ENCODE measurements around the gene ACSL6.

The ACSL6 gene

DNA sequence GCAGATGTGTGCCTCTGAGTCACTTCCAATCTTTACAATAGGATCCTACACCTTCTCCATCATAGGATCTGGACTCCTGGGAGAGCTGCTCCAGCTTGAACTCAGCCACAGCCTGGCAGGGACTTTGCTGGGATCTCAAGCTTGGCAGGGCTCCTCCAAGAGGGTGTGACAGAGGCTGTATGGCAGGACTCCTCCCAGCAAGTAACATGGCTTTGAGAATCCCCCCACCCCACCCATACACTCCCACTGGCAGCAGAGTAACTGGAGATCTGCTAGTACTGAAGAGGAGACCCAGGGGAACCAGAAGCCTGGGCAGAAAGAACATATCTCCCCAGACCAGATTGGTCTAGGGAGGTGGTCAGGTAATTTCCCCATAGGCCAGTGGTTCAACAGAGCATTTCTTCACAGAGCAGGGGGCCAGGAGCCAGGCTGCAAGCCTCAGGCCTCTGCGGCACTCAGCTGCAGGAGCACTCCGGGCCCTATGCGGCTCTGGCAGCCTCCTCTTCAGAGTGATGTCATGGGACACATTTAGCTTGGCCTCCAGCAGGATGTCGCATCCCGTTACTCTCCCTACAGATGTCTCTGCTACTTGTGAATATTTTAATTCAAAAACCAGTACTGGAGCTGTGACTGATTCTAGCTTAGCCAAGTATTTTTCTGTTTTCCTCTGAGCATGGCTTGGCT lies 1.7 kb upstream of the ACSL6 start:
- DNase-seq = no peak

DNA sequence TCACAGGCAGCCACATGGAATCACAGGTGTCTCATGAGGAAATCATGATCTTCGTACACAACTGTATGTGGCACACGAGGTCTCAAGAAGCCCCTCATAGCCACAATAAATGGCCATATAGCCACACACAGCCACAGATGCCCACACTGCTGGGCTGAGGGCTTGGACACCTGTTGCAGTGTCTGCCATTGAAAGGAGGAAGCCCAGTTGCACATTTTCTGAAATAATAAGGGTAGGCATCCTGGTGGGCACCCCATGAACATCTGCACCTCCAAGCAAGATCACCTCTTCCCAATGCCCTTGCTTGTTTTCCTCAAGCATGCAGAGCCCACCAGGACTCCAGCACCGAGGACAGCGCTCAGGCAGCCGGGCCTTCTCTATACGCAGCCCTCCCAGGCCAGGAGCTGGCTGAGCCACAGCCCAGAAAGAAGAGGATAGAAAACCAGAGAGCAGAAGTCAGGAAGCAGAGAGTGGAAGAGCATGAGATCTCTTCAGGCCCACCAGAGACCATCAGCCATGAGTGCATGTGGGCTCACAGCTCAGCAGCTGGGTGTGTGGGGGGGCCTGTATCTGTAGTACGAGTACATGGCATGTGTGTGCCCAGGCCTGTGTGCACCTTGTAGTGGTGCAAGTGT lies 1.0 kb upstream of the ACSL6 start:
- DNase-seq = no peak

DNA sequence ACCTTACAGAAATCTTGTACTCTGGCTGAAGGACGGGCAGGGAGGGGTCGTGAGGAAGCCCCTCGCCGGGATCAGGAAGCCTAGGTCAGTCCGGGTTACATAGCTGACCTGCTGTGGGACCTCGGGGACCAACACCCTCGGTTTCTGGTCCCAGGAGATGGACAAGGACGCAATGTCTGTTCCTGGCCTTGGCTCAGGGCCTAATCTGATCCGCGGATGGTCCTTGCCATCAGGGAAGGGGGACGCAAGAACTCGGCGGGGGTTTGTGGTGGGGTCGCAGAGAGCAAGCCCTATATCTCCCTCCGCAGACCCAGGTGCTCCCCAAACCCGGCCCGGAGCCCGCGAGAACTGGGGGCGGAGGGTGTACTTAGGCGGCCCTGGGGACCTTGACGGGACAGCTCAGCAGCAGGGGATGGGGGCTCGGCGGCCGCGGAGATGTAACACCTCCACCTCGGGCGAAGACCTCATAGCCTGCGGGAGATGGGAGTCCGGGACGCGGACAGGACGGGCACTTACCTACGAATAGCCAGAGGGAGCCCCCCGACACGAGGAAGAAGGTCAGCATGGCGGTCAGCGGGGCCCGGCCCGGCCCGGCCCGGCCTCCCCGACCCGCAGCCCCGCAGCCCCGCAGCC lies 353 bp downstream of the ACSL6 start:
- no peak for DNase-seq

DNA sequence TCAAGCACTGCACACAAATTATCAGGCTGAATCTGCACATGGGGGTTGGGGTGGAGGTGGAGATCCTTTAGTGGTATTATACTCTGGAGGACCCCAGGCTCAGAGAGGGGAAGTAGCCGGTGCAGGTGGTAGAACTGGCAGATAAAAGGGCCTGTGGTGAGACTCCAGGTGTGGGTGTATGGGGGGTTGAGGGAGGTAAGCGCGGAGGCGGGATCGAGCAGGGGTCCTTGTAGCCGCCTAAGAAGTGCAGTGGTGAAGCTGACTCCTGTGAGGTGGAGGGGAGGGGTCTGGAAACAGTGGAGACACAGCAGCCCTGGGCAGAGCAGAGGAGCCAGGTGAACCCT lies 841 bp downstream of the ACSL6 start:
- no peak for DNase-seq

DNA sequence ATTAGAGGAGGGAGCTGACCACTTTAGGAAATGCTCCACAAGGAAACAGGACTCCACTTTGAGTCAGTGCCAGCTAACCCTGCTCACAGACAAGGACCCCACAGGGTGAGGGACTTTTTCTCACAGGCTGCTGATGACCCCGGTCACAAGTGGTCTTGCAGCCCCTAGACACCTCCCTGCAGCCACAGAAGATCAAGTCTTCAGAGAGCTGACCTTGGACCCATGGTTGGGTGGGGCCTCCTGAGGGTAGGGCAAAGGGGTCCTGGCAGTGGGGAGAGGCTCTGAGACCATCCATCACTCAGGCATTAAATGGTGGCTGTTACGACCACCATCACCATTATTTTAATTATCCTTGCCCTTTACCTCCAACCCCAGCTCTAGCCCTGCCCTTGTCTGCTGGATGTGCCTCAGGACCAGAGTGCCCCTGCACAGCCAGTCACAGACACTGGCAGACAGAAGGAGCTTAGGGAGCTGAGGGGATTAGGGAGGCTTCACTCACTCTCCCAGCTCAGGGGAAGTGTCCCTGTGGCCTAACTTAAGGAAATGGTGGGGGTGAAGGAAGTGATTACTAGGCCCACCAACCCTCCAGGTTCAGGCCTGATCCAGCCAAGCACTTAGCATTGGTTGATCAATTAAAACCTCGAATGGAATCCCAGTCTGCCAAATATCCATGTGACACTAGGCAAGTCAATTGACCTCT lies 1.6 kb downstream of the ACSL6 start:
- no peak for DNase-seq

DNA sequence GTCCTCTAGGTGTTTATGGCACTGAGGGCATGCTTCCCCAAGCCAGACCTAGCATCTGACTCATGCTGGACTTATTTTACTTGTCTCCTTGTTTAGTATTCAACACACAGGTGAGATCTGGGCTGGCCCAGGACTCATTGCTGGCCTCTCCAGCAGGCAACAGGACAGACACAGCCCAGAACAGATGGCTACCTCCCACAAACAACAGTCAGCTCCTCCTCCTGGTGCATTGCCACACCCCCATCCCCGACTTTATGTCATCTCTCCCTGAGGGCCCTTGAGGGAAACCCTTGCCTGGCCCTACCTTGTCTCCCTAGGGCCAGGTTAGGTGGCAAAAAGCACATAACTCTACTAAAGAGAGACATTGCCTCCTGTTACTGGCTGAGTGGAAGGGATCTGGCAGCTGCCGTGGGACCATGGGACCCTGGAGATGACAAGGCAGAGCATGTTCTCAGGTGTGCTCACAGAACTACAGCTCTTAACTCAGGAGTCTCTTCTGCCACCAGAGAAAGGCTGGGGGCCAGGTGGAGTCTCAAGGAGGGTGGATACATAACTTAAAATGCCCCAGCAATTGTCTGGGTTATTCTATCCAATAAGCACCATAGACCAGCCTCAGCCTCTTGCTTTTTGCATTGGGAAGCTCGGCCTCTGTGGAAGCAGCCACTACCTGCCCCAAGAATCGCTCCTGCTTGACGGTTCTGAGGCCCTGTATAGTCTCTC lies 2.3 kb downstream of the ACSL6 start:
- DNase-seq = no peak

DNA sequence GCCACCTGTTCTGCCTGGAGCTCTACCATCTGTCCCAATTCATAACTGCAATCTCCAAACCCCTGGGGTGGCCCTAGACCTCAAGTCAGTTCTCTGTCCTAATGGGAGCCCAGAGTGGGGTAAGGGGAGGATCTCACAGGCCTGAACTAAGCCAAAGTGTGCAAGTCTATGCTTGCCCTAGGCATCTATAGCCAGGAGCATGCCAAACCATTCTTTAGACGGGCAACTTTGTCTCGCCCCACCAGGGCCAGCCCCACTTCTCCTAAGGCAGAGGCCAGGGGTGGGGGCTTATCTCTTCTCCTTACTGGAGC lies 3.3 kb downstream of the ACSL6 start:
- DNase-seq = no peak

DNA sequence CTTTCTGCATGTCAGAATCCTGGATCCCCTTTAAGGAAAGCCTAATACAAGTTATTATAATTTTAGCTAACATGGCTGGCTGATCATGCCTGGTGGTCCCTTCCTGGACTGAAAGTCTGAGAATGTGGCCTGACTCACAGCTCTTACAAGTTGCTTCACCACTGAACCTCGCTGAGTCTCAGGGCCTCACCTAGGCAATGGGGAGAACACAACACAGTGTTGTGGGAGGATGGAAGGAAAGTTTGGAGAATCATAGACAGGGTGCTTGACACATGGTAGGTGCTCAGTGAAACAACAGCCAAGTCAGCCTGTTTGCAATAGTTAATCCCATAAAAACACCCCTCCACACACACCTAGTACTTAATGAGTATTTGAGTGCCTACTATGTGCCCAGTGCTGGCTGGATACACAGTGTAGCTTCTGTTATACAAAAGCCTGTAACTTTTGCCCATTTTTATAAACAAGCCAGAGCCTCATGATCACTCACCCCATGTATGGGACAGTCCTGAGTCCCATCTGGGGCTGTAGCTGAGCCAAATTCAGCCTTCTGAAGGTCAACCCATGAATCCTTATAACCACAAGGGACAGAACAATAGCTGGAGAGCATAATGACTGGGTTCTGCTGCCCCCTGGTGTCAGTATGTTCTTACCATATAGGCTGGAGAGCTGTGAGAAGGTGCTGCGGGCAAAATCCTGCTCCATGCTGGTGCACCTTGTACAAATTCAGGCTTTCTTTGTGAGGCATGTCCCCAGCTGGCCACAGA lies 3.9 kb downstream of the ACSL6 start:
- peak; percentile 1 for DNase-seq

DNA sequence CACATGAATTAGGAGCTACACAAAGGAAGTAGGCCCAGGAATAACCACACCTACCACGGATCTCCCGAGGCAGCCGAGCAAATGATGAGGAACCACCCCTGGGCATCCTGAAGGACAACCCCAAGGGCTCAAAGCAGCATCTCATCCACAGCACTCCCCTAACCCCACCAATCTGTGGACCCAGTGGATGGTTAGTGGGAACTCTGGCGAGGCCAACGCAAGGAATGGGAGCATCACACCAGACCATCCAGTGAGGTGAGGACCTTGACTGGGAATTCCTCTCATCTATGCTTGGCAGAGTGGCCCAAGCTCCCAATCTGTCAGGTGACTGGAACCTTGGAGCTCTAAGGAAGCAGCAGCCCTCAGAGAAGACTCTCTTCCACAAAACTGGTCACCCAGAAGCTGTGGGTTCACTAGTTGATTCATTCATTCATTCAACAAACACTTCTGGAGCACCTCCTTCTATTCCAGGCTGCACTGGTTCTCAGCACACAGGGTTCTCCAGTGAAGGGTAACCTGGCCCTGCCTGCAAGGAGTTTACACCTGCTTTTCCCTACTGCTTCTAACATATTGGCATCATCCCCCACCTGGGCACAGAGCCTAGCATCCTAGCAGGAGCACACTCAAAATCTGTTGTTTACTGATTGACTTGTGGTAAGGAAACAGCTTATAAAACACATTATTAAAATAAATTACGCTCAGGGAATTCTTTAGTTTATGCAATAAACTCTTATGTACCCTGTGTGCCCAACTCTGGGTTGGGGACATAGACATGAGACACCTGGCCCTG lies 4.9 kb downstream of the ACSL6 start:
- DNase-seq = no peak

DNA sequence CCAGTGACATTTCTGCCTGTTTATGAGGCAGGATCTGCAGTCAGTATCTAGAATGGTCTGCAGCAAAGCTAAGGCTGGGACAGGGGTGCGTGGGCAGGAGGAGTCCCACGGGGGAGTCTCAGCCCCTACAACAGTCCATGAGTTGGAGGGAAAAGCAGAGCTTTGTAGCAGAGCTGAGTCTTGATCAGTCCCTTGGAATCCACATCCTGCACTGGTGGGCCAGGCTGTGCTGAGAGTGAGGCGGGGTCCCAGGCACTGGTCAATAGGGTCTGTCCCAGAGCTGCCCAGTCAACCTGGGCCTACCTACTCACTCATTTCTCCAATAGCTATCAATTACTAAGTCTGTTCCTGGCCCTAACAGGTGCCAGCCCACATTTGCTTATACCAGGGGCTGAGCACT lies 5.9 kb downstream of the ACSL6 start:
- DNase-seq = no peak

DNA sequence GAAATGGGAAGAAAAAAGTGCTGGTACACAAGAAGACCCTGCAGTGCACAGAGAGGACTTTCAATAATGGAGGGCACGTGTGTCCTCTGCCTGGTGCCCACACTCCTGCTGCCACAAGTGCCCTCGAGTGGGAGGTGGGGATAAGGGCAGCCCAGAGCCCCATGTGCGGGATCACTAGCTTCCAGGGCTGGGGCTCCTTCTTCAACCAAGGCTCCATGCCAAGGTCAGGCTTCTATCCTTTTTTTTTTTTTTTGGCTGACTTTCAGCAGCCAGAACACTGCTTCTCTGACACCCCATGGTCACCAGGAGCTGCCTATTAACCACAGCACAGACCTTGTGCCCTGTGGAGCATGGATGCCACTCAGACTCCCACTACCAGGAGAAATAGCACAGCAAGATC lies 7.5 kb downstream of the ACSL6 start:
- no peak for DNase-seq

DNA sequence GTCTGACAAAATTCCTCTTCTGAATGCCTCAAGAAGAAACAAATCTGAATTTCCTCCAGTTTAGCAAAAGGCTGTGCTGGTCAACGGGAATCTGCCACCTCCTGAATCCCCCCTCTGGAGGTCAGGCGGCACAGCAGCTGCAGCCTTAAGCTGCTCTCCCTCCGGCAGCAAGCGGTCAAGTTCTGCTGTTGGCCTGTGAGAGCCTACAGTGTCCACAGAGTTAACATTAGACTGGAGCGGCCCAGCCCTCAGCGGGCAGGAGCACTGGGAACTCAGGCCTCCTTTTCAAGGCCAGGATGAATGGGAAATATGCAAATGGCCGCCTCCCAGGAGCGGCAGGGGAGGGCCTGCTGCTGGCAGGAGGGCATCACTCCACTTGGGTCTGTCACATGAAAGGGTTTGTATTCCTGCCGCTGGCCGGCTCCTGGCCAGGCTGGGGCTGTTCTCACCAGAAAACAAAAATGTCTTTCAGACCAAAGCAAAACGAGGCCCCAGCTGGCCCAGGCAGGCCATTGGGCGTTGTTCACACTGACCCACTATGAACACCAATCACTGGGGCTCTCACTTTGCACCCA lies 8.2 kb downstream of the ACSL6 start:
- DNase-seq = no peak

DNA sequence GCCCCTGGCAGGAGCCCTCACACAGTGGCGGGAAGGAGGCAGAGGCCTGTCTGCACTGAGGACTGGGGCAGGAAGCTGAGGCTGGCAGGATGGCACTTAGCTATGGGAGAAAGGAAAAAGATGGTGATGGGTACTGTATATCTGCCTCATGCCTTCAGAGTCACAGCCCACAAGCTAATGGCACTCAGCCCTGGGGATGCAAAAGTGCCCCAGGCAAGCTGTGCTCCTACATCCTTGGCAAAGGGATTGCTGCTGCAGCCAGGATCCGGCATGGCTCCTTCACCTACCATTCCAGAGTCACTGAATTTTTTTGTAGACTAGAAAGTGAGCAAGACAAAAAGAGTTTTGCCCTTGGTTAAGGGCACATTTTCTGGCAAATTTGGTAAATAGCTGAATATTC lies 8.7 kb downstream of the ACSL6 start:
- DNase-seq = no peak

DNA sequence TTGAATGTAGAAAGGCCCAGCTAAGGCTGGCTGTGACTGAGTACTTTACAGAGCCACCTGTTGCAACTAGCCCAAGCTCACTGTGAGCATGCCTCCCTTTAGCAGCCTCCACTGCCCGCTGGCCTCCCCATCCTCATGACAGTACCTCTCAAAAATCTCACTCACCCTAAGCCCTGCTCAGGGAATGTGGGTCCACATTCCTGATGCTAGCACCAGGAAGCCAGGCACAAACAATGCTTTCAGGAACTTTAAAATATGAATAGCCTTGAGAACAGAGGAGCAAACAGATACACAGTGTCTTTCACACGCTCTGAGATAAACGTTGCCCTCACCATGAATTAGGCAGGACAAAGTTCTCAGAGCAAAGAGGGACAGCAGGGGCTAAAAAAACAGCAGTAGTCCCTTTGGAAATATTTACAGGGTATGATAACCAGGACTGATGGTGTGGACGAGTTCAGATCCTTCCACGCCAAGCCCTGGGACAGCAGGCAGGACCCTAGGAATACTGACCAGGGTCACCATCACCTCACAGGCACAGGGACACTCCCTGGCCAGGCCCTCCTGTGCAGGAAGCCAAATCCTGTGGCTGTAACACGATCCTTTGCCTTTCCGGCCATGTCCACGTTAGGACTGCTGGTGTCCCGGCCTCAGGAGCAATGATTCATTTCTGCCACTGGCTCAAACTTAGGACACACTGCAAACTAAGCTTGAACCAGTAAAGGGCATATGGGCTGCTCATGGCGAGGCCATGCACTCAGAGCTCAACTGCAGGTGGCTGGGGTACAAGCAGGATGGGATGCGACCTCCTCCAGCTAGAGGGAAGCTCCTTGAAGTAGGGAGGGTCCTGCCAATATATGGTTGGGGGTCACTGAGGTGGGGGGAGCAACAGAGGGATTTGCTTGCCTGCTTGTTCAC lies 9.6 kb downstream of the ACSL6 start:
- DNase-seq = no peak

DNA sequence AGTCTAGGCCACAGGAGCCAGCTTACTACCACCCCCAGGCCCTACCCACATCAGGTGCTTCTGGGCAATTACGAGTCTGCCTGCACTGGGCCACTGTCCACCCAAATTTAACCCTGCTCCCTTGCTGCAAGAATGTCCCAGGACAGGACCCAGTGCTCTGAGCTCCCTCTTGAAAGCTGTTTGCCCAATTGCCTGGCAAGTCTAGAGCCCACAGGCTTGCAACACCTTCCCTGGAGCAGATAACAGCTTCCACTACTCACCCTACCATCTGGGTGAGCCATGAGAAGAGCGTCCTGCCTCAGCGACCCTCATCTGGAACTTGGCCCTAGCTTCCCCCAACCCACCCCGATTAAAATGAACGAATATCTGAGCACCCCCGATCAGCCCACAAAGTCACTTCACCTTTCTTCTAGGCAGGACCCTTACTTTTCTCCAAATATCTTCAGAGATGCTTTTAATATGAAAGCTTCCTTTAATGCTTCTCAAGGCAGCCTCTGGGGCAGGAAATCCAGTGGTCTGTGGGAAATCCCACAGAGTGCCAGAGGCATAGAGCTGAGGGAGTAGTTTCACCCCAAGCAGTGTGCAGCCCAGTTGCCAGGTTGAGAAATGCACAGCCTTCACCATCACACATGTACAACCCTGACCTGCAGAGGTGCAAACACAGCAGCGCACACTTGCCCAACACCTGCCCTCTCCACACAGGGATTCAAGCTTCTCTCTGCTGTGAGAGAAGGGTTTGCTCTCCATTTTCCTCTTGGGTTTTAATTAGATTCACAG lies 10.6 kb downstream of the ACSL6 start:
- no peak for DNase-seq

DNA sequence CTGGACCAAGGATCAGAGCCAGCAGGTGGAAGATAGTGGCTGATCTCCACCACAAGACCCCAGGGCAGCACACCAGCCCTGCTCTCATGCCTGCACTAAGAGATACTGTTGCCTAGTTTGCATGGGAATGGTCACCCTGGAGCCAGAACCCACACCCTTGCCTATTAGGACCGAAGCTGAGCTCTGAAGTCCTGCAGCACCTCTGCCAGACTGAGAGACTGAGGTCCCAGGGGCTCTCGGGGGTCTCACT lies 11.3 kb downstream of the ACSL6 start:
- no peak for DNase-seq

DNA sequence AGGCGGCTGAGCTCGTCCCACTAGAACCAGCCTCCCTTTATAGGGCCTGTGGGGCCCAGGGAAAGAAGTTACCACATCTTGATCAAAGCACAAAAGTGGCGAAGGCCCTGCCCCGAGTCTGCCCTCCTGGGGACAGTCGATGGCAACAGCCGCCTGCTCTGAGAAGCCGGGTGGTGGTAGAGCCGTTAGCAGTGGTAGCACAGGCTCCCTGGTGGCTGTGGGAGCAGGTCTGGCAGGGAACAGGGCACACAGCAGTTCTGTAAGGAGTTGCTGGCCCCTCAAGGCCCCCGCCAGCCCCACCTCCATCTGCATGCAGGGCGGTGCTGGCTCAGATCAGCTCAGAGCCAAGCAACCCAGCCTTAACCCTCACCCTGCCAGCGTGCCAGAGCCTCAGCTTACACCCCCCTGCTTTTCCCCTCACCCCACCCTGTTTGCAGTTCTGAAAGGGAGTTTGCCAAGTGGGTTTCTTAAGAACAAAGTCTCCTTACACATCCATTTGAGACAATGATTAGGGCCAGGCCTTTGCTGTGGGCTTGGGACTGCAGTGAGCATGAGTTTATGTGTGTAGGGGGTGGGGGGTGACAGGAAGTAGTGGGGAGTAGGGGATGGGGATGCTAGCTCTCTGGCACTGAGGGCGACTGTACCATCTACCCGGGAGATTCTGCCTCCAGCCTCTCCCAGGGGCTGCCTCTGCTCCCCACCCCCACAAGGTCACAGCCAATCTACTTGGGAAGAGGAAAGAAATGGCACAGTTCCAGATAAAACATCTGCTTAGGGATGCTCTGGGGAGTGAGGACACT lies 11.8 kb downstream of the ACSL6 start:
- no peak for DNase-seq

DNA sequence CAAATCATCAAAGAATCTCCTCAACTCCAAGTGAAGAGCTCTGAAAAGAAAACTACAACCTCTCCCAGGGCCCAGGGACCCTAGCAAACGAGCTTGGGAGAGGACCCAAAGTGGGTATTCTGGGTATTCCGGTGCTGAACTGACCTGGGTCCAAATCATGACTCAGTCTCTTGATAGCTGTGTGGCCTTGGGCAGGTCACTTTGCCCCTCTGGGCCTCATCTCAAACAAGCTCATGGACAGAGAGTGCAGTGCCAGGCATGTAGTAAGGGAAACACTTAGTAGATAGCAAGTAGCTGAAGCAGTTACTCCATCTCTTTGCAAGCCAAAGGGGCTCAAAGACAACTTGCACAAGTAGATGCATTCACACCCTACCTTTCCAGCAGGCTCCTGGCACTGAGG lies 12.4 kb downstream of the ACSL6 start:
- no peak for DNase-seq

DNA sequence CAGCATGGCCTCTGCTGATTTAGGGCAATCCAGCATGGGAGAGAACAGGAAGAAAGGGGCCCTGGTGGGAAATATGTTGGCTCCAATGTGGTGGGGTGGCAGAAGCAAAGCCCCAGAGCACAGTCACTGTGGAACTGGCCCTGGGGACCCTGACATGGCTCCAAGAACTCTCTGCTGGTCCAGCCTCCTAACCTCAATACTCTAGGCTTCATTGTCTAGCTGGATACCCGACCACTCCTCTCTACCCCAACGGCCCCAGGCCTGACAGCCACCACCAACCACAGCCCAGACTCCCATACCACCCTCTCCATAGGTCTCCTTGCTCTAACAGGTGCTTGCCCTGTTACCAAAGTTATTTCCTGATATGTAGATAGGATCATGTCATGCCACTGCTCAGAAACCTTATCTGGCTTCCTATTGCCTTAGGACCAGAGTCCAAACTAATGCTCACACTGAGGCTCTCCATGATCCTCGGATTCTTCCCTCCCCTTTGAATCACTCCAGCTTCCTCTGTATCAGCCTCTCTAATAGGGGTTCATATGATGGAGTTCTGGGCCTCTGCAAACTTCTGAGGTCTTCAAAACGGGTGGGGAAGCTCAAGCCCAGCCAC lies 12.9 kb downstream of the ACSL6 start:
- no peak for DNase-seq
